B cell (primary cell): ENCODE results near the gene RHOBTB1. TPM values are rescaled to one million over a fixed set of nuclear protein-coding genes. Genes with fewer than 3 reads are reported as not detected.

ENCODE experiments used
- ATAC-seq: fragments of 200-7000 bp; cut with Tn5 transposase; one replicate; pipeline ENCODE4 v1.10.0; 2021; ENCODE audit warnings: low read depth, mild to moderate bottlenecking, moderate number of reproducible peaks, moderate library complexity
- CTCF ChIA-PET: fragments of 350-600 bp; sonication (Branson Sonifier 250); formaldehyde crosslinking; loops from one replicate; lab custom pipeline; 2021; ENCODE audit warnings: antibody characterized with exemption, inconsistent platforms; lab: Charles Lee
- POLR2A ChIA-PET: fragments of 350-600 bp; sonication (Branson Sonifier 250); formaldehyde crosslinking; loops from one replicate; lab custom pipeline; 2021; ENCODE audit warnings: antibody characterized with exemption; lab: Charles Lee
- DNase-seq: peaks from one replicate; pipeline ENCODE4 v3.0.0; 2013
- H2AFZ ChIP-seq: 2 replicates; pipeline ENCODE4 v1.6.1; 2012; ENCODE audit warnings: mild to moderate bottlenecking, low read depth, low read length; ENCODE audit not compliant: insufficient read depth, poor library complexity, severe bottlenecking
- H3K27ac ChIP-seq, 2 donors: 1 replicate in 1 of 2; 2 replicates in 1 of 2; pipeline ENCODE4 v1.5.1; 2012 to 2013; ENCODE audit warnings: low read length in 2 of 2, mild to moderate bottlenecking in 2 of 2, moderate library complexity in 1 of 2
- H3K27me3 ChIP-seq, 4 experiments: fragments of 200-600 bp in 1 of 4; sonication (generic) in 1 of 4; replicated peaks in 1 of 4; 1 replicate in 2 of 4; 2 replicates in 2 of 4; pipeline versions ENCODE4 v1.6.1 to v1.7.0; 2013 to 2016; ENCODE audit warnings: low read length in 3 of 4, mild to moderate bottlenecking in 2 of 4, mixed read lengths in 1 of 4, moderate library complexity in 1 of 4; ENCODE audit not compliant: insufficient read depth in 4 of 4, control insufficient read depth in 3 of 4; ENCODE audit errors: control extremely low read depth in 1 of 4
- H3K36me3 ChIP-seq, 2 experiments: replicated peaks in 1 of 2; 1 replicate in 1 of 2; 2 replicates in 1 of 2; pipeline versions ENCODE4 v1.6.1 to v1.7.1; 2013; ENCODE audit warnings: low read length in 1 of 2; ENCODE audit not compliant: insufficient read depth in 2 of 2, control insufficient read depth in 1 of 2; ENCODE audit errors: control extremely low read depth in 1 of 2, extremely low read depth in 1 of 2
- H3K4me1 ChIP-seq, 2 donors: fragments of 200-600 bp in 1 of 2; sonication (generic) in 1 of 2; 1 replicate in 1 of 2; 2 replicates in 1 of 2; pipeline versions ENCODE4 v1.5.1 to v1.6.1; 2013 to 2017; ENCODE audit warnings: low read length in 2 of 2; ENCODE audit not compliant: control insufficient read depth in 2 of 2, insufficient read depth in 2 of 2
- H3K4me2 ChIP-seq: replicated peaks from 2 replicates; pipeline ENCODE3; 2012; ENCODE audit warnings: mild to moderate bottlenecking, low read depth, low read length; ENCODE audit not compliant: poor library complexity, severe bottlenecking
- H3K4me3 ChIP-seq, 5 experiments: fragments of 200-600 bp in 1 of 5; sonication (generic) in 1 of 5; 1 replicate in 3 of 5; 2 replicates in 2 of 5; pipeline versions ENCODE4 v1.5.1 to v1.7.0; 2011 to 2016; ENCODE audit warnings: low read length in 4 of 5, mild to moderate bottlenecking in 4 of 5, low read depth in 2 of 5, control low read depth in 1 of 5, moderate library complexity in 1 of 5; ENCODE audit not compliant: insufficient read depth in 1 of 5; ENCODE audit errors: control extremely low read depth in 1 of 5, extremely low read depth in 1 of 5
- H3K79me2 ChIP-seq: fragments of 200-600 bp; sonication (generic); one replicate; pipeline ENCODE4 v1.6.0; 2016; ENCODE audit warnings: low read length; ENCODE audit not compliant: control insufficient read depth, insufficient read depth
- H3K9ac ChIP-seq: fragments of 200-600 bp; sonication (generic); 2 replicates; pipeline ENCODE4 v1.6.1; 2017; ENCODE audit warnings: mild to moderate bottlenecking, low read length, moderate library complexity
- H3K9me3 ChIP-seq, 3 donors: one replicate each; pipeline versions ENCODE4 v1.6.1 to v1.7.1; 2013; ENCODE audit warnings: low read length in 2 of 3; ENCODE audit not compliant: control insufficient read depth in 2 of 3, insufficient read depth in 1 of 3; ENCODE audit errors: control extremely low read depth in 1 of 3
- H4K20me1 ChIP-seq: 2 replicates; pipeline ENCODE4 v1.6.0; 2012; ENCODE audit warnings: mild to moderate bottlenecking, low read length; ENCODE audit not compliant: insufficient read depth, control insufficient read depth, poor library complexity, severe bottlenecking
- H3K27ac Mint-ChIP-seq: one replicate; pipeline ENCODE4 v1.8.0; 2021; ENCODE audit warnings: mixed read lengths
- H3K27me3 Mint-ChIP-seq: one replicate; pipeline ENCODE4 v1.8.0; 2021; ENCODE audit warnings: mixed read lengths
- H3K4me1 Mint-ChIP-seq: one replicate; pipeline ENCODE4 v1.8.0; 2021; ENCODE audit warnings: mixed read lengths
- H3K4me3 Mint-ChIP-seq: one replicate; pipeline ENCODE4 v1.8.0; 2021; ENCODE audit warnings: mixed read lengths
- H3K9me3 Mint-ChIP-seq: one replicate; pipeline ENCODE4 v1.8.0; 2022; ENCODE audit warnings: mixed read lengths; ENCODE audit not compliant: insufficient read depth
- CTCF ChIP-seq: fragments of 200-600 bp; IDR thresholded peaks from one replicate; pipeline ENCODE4 v1.8.0; 2022; ENCODE audit warnings: antibody characterized with exemption, mild to moderate bottlenecking
- EZH2 ChIP-seq: IDR thresholded peaks from 2 replicates; pipeline ENCODE4 v1.6.1; 2012; ENCODE audit warnings: borderline replicate concordance, low read depth, mild to moderate bottlenecking, moderate library complexity, low read length; ENCODE audit not compliant: insufficient read depth, poor library complexity, severe bottlenecking
- WGBS: methylation state at CpG from one replicate; pipeline ENCODE4 v1.1.5; 2013; ENCODE audit warnings: missing lambda C conversion rate; ENCODE audit not compliant: insufficient coverage; 5-methylcytosine and 5-hydroxymethylcytosine counted together
- intact Hi-C: fragments of 100-400 bp; cut with micrococcal nuclease; formaldehyde crosslinking; loops from one replicate; pipeline ENCODE4 v1.10.0; 2022
- polyA plus RNA-seq: library from polyadenylated mRNA; depleted of rRNA; stranded (reverse); fragments of >200 nt; gene quantifications from 2 replicates; pipeline ENCODE4 v1.2.3, GENCODE V29; 2012
- total RNA-seq, 2 donors: library from RNA; stranded (reverse); fragments of 120-200 nt in 1 of 2; gene quantifications; 1 replicate in 1 of 2; 2 replicates in 1 of 2; pipeline versions ENCODE4 v1.2.3 to v1.2.4, GENCODE V29; 2013 to 2022

RHOBTB1 gene
- total and polyA plus RNA-seq, 2 donors (not counting 1 experiment from before 2014, with no cell fraction given) = 0.07 to 0.60 TPM

GRCh38 chr10:60883187-60883586, 60.8 kb downstream of the RHOBTB1 start:
- POLR2A ChIA-PET = no interaction called here
- Mint-ChIP-seq H3K4me3 (no peak overlapping the region), H3K27ac (no peak overlapping the region), H3K4me1 (no peaks in the 10 kb centered on the region), H3K27me3 (peaks cover 4% of the 10 kb centered on the region), H3K9me3 (no peaks in the 10 kb centered on the region)
- no peak overlapping the region for H3K27ac ChIP-seq
- no peaks in the 10 kb centered on the region for H4K20me1 ChIP-seq
- H3K4me2 ChIP-seq = no peak overlapping the region
- H3K9ac ChIP-seq = no peak overlapping the region
- peaks cover 0 to 1% (median 0%) of the 10 kb centered on the region in 3 donors for H3K9me3 ChIP-seq
- WGBS = 86% methylated on average over 1 of the region's 6 CpGs
- ATAC-seq (no peak), DNase-seq (peak; percentile 18)
- no peaks in the 10 kb centered on the region for H3K79me2 ChIP-seq
- intact Hi-C loops = no loop called here
- CTCF ChIA-PET = interaction anchor here (1.0 to 1.3 kb wide), 3 partner anchors 14 to 401 kb away, joined by 3 to 4 read pairs (median 3); no protein-coding TSS in a partner anchor
- no peak overlapping the region for H3K4me3 ChIP-seq
- no peaks in the 10 kb centered on the region for H3K27me3 ChIP-seq
- H3K36me3 ChIP-seq = peaks cover 0 to 8% of the 10 kb centered on the region in 2 experiments
- H2AFZ ChIP-seq = no peak overlapping the region
- no peaks in the 10 kb centered on the region for H3K4me1 ChIP-seq
- TF ChIP-seq EZH2 (no peak), CTCF (no peak)

- CTCF ChIA-PET = interaction anchor here (1.3 kb wide), 1 partner anchor 86 kb away, joined by 3 read pairs; no protein-coding TSS in a partner anchor
- H3K27me3 Mint-ChIP-seq = peaks cover 3% of the 10 kb centered on the region
- Histone ChIP-seq H3K4me2 (no peak overlapping the region), H3K4me3 (no peak overlapping the region), H3K27me3 (no peaks in the 10 kb centered on the region), H3K79me2 (no peaks in the 10 kb centered on the region), H3K4me1 (no peaks in the 10 kb centered on the region), H3K9ac (no peak overlapping the region), H3K9me3 (peaks cover 0 to 1% (median 0%) of the 10 kb centered on the region in 3 donors), H2AFZ (no peak overlapping the region), H3K27ac (no peak overlapping the region), H4K20me1 (no peaks in the 10 kb centered on the region), H3K36me3 (no peaks in the 10 kb centered on the region)
- WGBS = 100% methylated on average over 1 of the region's 3 CpGs
- ATAC-seq (no peak), DNase-seq (no peak)
- intact Hi-C loops = loop anchor here (5.0 kb wide), 1 partner anchor 84 kb away; no protein-coding TSS in a partner anchor
- POLR2A ChIA-PET = no interaction called here
- no peaks in the 10 kb centered on the region for H3K9me3 Mint-ChIP-seq
- no peak for TF ChIP-seq CTCF
- TF ChIP-seq EZH2 = no peak
- no peak overlapping the region for H3K4me3 Mint-ChIP-seq
- no peaks in the 10 kb centered on the region for H3K4me1 Mint-ChIP-seq
- H3K27ac Mint-ChIP-seq = no peak overlapping the region
Measured at GRCh38 chr10:60878224-60878623, 65.8 kb downstream of the RHOBTB1 start.
